Tibial nerve (tissue), 4 donors: Measurements from ENCODE around the gene TBC1D22B.

ENCODE experiments used
- CTCF ChIP-seq, 5 experiments: fragments of 200-600 bp in 3 of 5; fragments of 450-650 bp in 2 of 5; sonication (generic) in 3 of 5; IDR thresholded peaks; one replicate each; pipeline ENCODE4 v1.5.1; 2016 to 2019; ENCODE audit warnings: antibody characterized with exemption in 5 of 5, mild to moderate bottlenecking in 3 of 5, moderate library complexity in 2 of 5
- EP300 ChIP-seq, 2 donors: sonication (generic); formaldehyde crosslinking; IDR thresholded peaks; one replicate each; pipeline ENCODE4 v1.6.1; 2017; ENCODE audit warnings: antibody characterized with exemption in 2 of 2, mild to moderate bottlenecking in 1 of 2
- POLR2A ChIP-seq, 2 donors: fragments of 450-650 bp; IDR thresholded peaks; one replicate each; pipeline ENCODE4 v1.6.1; 2017; ENCODE audit warnings: antibody characterized with exemption in 2 of 2, mild to moderate bottlenecking in 2 of 2, moderate library complexity in 2 of 2

- TF ChIP-seq POLR2A (IDR thresholded peaks at IDR 0.05) (no peak), CTCF (IDR thresholded peaks at IDR 0.05) (no peak), EP300 (IDR thresholded peaks at IDR 0.05) (peak in 1 of 2 donors; percentile 65)
Observed at GRCh38 chr6:37279366-37280134, 22.0 kb downstream of the TBC1D22B start.
